Suppressor macrophage (primary cell): ENCODE data around the gene WDR70.
A peak's percentile ranks its signal among the peaks of the same experiment; 100 is the strongest.
"Not testable (repeated sequence)": the region's sequence is repeated elsewhere in the genome, so short reads cannot be mapped to it uniquely, and the experiment has no call there.

Source experiments
- DNase-seq, 4 experiments: peaks; one replicate each; pipeline ENCODE4 v3.0.0-alpha.2; 2020 to 2022

Gene WDR70

GRCh38 chr5:37694333-37694732 is 315.2 kb downstream of the WDR70 start:
- not testable (repeated sequence) for DNase-seq

- DNase-seq = no peak
Observed at GRCh38 chr5:37694867-37695266, 315.7 kb downstream of the WDR70 start.

- DNase-seq = no peak
Observed at GRCh38 chr5:37695647-37696046, 316.5 kb downstream of the WDR70 start.

- no peak for DNase-seq
Observed at GRCh38 chr5:37696190-37697021, 317.3 kb downstream of the WDR70 start.

GRCh38 chr5:37701868-37702267 is 322.8 kb downstream of the WDR70 start:
- no peak for DNase-seq

- no peak for DNase-seq
Observed at GRCh38 chr5:37703841-37704241, 324.7 kb downstream of the WDR70 start.

- no peak for DNase-seq
Observed at GRCh38 chr5:37704406-37704805, 325.3 kb downstream of the WDR70 start.

GRCh38 chr5:37709020-37709419 is 329.9 kb downstream of the WDR70 start:
- DNase-seq = no peak

- DNase-seq = peak in 1 of 4 experiments; percentile 31
Observed at GRCh38 chr5:37710965-37711364, 331.8 kb downstream of the WDR70 start.

- no peak for DNase-seq
Observed at GRCh38 chr5:37712750-37713149, 333.6 kb downstream of the WDR70 start.

GRCh38 chr5:37714756-37715155 is 335.6 kb downstream of the WDR70 start:
- no peak for DNase-seq

GRCh38 chr5:37715361-37715760 is 336.2 kb downstream of the WDR70 start:
- no peak for DNase-seq

GRCh38 chr5:37715992-37716391 is 336.9 kb downstream of the WDR70 start:
- DNase-seq = no peak

GRCh38 chr5:37716405-37716804 is 337.3 kb downstream of the WDR70 start:
- DNase-seq = no peak

GRCh38 chr5:37717276-37717612 is 338.1 kb downstream of the WDR70 start:
- no peak for DNase-seq

GRCh38 chr5:37717613-37718431 is 338.7 kb downstream of the WDR70 start:
- DNase-seq = no peak

GRCh38 chr5:37720550-37720952 is 341.4 kb downstream of the WDR70 start:
- DNase-seq = no peak

GRCh38 chr5:37721447-37721871 is 342.3 kb downstream of the WDR70 start:
- DNase-seq = peak; percentile 27 to 69 (median 59)

GRCh38 chr5:37722236-37723161 is 343.4 kb downstream of the WDR70 start:
- DNase-seq = peak; percentile 62 to 90 (median 74)

GRCh38 chr5:37723162-37723961 is 344.2 kb downstream of the WDR70 start:
- DNase-seq = peak in 2 of 4 experiments; percentile 7 to 36

GRCh38 chr5:37724395-37725125 is 345.4 kb downstream of the WDR70 start:
- no peak for DNase-seq
